ENCODE results near the gene TADA2B.
A peak's percentile ranks its signal among the peaks of the same experiment; 100 is the strongest.
"Not testable (repeated sequence)": the region's sequence is repeated elsewhere in the genome, so short reads cannot be mapped to it uniquely, and the experiment has no call there.

The TADA2B gene

GRCh38 chr4:7060346-7061150, 17.4 kb downstream of the TADA2B start:
- DNase-seq: no peak

- DNase-seq: no peak
Observed at GRCh38 chr4:7061815-7062214, 18.6 kb downstream of the TADA2B start.

- no peak for DNase-seq
Observed at GRCh38 chr4:7062816-7063215, 19.6 kb downstream of the TADA2B start.

GRCh38 chr4:7063362-7063761, 20.2 kb downstream of the TADA2B start:
- DNase-seq: peak in 1 of 2 experiments; percentile 25

DNA sequence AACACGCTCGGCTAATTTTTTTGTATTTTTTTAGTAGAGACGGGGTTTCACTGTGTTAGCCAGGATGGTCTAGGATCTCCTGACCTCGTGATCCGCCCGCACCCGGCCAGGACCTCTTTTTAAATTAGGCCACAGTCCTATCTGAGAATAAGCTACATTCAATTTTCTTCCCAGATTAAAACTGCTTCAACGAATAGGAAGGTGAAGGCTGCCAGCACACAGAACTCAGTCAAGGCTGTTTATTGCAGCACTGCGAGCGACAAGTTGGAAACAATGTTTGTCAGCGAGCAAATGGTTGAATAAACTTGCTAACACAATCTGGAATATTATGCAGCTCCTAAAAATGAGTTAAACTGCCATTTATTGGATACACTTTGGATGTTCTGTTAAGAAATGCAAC, 22.8 kb downstream of the TADA2B start:
- DNase-seq: no peak

DNA sequence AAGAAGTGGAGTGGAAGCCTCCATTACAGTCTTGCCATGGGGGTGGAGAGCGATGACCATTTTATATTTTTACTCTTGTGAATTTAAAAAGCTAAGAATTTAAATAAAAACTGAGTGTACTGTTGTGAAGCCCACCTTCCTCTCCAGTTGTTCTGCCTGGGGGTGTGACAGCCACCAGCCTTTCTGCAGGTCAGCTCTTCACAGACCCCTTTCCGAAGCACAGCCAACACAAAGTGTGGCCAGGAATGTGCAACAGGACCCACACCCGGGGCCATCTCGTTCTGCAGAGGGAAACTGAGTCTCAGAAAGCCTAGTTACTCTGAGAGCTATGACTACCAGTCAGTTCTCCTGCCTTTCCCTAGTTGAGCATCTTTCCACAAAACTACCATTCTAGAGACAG, 23.3 kb downstream of the TADA2B start:
- DNase-seq: no peak

DNA sequence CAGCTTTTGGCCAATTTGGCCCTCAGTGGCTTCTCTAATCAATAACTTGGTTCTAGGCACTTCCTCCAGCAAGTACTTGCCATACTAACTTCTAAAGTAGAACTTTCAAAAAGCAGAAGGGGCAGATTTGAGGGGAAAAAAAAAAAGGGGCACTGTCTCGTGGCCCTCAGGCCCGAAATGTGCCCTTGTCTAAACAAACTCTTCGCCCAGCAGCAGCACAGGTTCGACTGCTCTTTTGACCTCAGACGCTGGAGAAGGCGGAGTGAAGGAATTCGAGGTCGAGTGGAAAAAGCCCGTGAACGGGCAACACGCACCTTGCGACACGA, 23.9 kb downstream of the TADA2B start:
- DNase-seq: no peak

DNA sequence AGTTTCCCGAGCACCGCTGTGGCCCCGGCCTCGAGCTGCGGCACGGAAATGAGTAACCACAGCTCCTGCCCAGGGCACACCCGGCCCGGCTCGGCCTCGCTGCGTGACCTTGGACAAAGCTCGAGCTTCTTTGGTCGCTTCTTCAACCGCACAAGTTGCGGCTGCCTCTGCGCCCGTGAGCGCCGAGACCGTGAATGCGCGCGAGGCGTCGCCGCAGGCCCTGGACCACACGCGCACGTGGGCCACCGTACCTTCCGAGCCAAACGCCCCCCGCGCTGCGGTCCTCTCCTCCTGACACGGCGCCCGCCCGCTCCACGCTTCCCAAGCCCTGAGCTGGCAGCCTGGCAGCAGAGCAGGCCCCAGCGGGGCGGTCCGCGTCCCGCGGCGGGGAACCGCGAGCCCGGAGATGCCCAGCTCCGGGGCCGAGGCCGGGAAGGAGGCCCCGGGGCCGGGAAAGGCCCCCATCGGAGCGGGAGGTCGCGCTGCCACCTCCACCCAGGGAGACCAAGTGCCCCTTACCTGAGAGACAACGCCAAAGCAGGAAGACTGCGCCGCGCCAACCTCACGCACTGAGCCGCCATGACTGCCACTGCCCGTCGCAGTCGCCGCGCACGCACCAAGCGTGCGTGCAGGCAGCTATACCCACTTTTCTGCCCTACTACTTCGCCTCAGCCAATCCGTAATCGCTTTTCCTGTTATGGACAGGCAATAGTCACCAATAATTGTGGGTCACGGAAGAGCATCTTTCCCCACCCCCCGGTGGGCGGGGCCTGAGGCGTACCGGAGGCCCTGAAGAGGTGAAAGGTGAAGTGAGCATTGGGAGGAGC, 24.5 kb downstream of the TADA2B start, which contains the start of gene GRPEL1:
GRPEL1 (minus strand) TSS at position 613 of the 827 bp plus-strand sequence; CDS start at position 581, 32 bp downstream.
- DNase-seq: peak; percentile 98 to 100

- no peak for DNase-seq
Observed at GRCh38 chr4:7068279-7068842, 25.2 kb downstream of the TADA2B start.

GRCh38 chr4:7068883-7069282, 25.7 kb downstream of the TADA2B start:
- DNase-seq: peak in 1 of 2 experiments; percentile 38

DNA sequence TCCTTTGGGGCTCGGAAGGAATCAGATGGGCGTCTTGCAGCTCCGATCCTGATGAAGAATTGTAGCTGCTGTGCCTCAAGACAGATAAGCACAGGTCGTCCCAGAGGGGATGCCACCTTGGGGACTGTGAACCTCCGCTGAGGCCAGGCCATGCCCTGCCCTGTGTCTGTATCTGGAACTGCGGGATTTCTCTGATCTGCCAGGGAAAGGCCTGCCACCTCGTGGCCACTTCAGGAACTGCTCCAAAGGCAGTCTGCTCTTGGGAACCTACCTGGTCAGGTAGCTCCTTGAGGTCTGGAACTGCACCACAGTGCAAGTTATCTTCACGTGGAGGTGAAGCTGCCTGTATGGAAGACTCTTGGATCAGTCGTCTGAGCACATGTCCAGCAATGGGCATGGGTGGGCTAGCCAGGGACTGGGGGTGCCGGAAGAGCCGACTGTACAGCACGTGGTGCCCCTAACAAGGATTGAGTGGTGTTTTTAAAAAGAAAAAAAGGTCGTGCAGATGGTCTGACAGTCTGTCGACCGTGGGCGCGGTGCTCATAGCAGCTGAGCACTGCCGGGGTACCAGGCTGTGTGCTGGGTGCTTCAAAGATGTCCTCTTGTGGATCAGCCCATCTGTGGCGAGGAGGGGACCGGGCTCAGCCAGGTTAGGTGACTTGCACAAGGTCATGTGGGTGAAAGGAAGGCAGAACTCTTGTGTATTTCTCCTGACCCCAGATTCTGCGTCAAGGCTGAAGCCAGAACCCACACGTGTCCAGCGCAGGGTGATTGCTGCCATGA, 27.7 kb downstream of the TADA2B start:
- peak; percentile 75 to 90 for DNase-seq

- no peak for DNase-seq
Observed at GRCh38 chr4:7073059-7073458, 29.9 kb downstream of the TADA2B start.

DNA sequence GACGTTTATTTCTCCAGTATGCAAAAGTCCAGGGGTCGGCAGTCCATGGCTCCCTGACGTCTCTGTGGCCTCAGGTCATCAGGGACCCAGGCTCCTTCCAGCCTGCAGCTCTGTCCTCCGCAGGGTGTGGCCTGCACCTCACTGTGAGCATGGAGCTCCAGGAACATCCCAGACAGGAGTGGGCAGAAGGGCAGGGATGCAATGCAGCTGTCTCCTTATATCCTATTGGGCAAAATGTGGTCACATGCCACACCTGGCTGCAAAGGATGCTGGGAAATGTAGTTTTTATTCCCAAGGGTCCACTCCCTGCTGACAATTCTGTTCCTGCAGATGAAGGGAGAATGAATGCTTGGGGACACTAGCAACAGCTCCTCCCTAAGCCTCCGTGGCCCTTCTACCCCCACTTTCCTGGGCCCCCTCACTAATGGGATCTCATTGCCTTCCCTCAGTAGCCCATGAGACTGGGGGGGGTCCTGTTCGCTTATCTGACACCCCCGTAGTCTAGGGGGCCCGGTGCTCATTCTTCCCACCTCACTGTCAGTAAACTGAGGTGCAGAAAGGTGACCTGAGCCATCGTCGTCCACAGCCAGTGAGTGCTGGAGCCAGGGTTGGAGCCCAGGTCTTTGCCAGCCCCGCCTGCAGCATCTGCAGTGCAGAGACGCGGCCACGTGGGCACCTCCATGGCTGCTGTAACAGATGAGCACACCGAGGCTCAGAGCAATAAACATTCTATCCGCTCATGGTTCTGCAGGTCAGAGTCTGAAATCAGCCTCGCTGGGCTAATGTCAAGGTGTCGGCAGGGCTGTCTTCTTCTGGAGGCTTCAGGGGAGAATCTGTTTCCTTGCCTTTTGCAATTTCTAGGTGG, 30.6 kb downstream of the TADA2B start:
- DNase-seq: peak; percentile 39 to 89

- peak in 1 of 2 experiments; percentile 16 for DNase-seq
Observed at GRCh38 chr4:7074426-7074825, 31.3 kb downstream of the TADA2B start.

GRCh38 chr4:7075962-7076695, 33.0 kb downstream of the TADA2B start:
- DNase-seq: no peak

GRCh38 chr4:7076696-7077082, 33.5 kb downstream of the TADA2B start:
- no peak for DNase-seq

DNA sequence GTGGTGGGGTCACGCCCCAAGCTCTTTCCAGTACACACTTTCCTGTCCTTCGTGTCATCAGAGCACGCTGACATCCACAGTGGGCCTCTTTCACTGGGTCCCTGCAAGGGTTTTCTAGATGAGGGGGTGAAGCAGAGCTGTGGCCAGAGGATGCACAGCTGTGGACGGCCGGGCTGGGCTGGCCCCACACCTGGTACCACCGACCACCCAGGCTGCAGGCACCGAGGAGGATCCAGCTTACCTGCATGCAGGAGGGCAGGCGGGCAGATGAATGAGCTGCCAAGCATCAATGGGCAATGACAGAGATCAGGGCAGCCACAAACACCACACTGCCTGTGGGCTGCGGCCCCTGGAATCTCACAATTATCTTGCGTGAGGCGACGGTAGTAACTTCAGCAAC, 34.2 kb downstream of the TADA2B start:
- DNase-seq: no peak

GRCh38 chr4:7078025-7078424, 34.9 kb downstream of the TADA2B start:
- no peak for DNase-seq

- DNase-seq: not testable (repeated sequence)
Observed at GRCh38 chr4:7079483-7079882, 36.3 kb downstream of the TADA2B start.

DNA sequence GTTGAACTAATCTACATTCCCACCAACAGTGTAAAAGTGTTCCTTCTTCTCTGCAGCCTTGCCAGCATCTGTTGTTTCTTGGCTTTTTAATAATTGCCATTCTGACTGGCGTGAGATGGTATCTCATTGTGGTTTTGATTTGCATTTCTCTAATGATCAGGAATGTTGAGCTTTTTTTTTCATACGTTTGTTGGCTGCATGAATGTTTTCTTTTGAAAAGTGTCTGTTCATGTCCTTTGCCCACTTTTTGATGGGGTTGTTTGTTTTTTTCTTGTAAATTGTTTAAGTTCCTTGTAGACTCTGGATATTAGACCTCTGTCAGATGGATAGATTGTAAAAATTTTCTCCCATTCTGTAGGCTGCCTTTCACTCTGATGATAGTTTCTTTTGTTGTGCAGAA, 36.7 kb downstream of the TADA2B start:
- not testable (repeated sequence) for DNase-seq
